Uterus (tissue), 4 donors: ENCODE results near the gene LRRC58. TPM values are rescaled to one million over a fixed set of nuclear protein-coding genes. Genes with fewer than 3 reads are reported as not detected.

Experiments used
- DNase-seq, 2 donors: peaks; one replicate each; pipeline ENCODE4 v3.0.0-alpha.2; 2019 to 2020
- H3K27ac ChIP-seq, 2 donors: fragments of 200-600 bp; sonication (generic); 1 replicate in 1 of 2; 2 replicates in 1 of 2; pipeline ENCODE4 v1.5.1; 2016 to 2018
- H3K27me3 ChIP-seq, 2 donors: fragments of 200-600 bp; sonication (generic); one replicate each; pipeline ENCODE4 v1.5.1; 2018 to 2019; ENCODE audit warnings: control low read depth in 1 of 2
- H3K36me3 ChIP-seq, 2 donors: fragments of 200-600 bp; sonication (generic); one replicate each; pipeline ENCODE4 v1.5.1; 2019; ENCODE audit warnings: control low read depth in 1 of 2
- H3K4me1 ChIP-seq, 2 donors: fragments of 200-600 bp; sonication (generic); one replicate each; pipeline ENCODE4 v1.5.1; 2018 to 2019; ENCODE audit warnings: control low read depth in 1 of 2
- H3K4me3 ChIP-seq, 2 donors: fragments of 200-600 bp; sonication (generic); 1 replicate in 1 of 2; 2 replicates in 1 of 2; pipeline ENCODE4 v1.5.1; 2018 to 2019; ENCODE audit warnings: mild to moderate bottlenecking in 1 of 2
- H3K9me3 ChIP-seq, 2 donors: fragments of 200-600 bp; sonication (generic); one replicate each; pipeline ENCODE4 v1.5.1; 2019; ENCODE audit warnings: control low read depth in 1 of 2
- CTCF ChIP-seq, 4 experiments: fragments of 200-600 bp in 2 of 4; fragments of 450-650 bp in 2 of 4; sonication (generic) in 2 of 4; IDR thresholded peaks; one replicate each; pipeline ENCODE4 v1.5.1; 2016 to 2019; ENCODE audit warnings: antibody characterized with exemption in 4 of 4, mild to moderate bottlenecking in 2 of 4, moderate library complexity in 1 of 4
- POLR2A ChIP-seq, 2 donors: fragments of 450-650 bp; IDR thresholded peaks; one replicate each; pipeline ENCODE4 v1.6.1; 2016; ENCODE audit warnings: antibody characterized with exemption in 2 of 2, mild to moderate bottlenecking in 1 of 2, moderate library complexity in 1 of 2
- intact Hi-C: fragments of 100-400 bp; cut with DNase I; formaldehyde crosslinking; loops from one replicate; pipeline ENCODE4 v1.15.1; 2023; ENCODE audit warnings: low total_unique reads
- total RNA-seq, 4 donors: library from RNA; depleted of rRNA in 3 of 4; stranded (reverse); fragments of >200 nt in 3 of 4; gene quantifications; one replicate each; pipeline versions ENCODE4 v1.1.0 to v1.2.4, GENCODE V29; 2014 to 2023
- donor health status: DM: yes; HTN: yes; CAD: no.

LRRC58 gene
- total RNA-seq, 4 donors from 2014 or later, result 19.1 to 78.1 (median 35.8) TPM

- no peaks in the 10 kb centered on the region for H3K27me3 ChIP-seq
- DNase-seq, result no peak
- no peak overlapping the region for H3K27ac ChIP-seq
- TF ChIP-seq POLR2A (IDR thresholded peaks at IDR 0.05) (no peak), CTCF (IDR thresholded peaks at IDR 0.05) (no peak)
- intact Hi-C loops, result no loop called here
- peaks cover 0 to 5% of the 10 kb centered on the region in 2 donors for H3K9me3 ChIP-seq
- no peak overlapping the region for H3K4me3 ChIP-seq
- H3K36me3 ChIP-seq, result no peaks in the 10 kb centered on the region
- H3K4me1 ChIP-seq, result no peaks in the 10 kb centered on the region
Measured at GRCh38 chr3:120344349-120344748, 4.8 kb downstream of the LRRC58 start.

- H3K36me3 ChIP-seq, result no peaks in the 10 kb centered on the region
- TF ChIP-seq POLR2A (IDR thresholded peaks at IDR 0.05), result no peak
- no peak for TF ChIP-seq CTCF (IDR thresholded peaks at IDR 0.05)
- H3K27ac ChIP-seq, result no peak overlapping the region
- no peak for DNase-seq
- intact Hi-C loops, result no loop called here
- H3K4me3 ChIP-seq, result no peak overlapping the region
- no peaks in the 10 kb centered on the region for H3K27me3 ChIP-seq
- H3K9me3 ChIP-seq, result peaks cover 0 to 7% of the 10 kb centered on the region in 2 donors
- no peaks in the 10 kb centered on the region for H3K4me1 ChIP-seq
Measured at GRCh38 chr3:120341658-120342346, 7.4 kb downstream of the LRRC58 start.

- no peak overlapping the region for H3K4me3 ChIP-seq
- intact Hi-C loops, result no loop called here
- H3K27ac ChIP-seq, result no peak overlapping the region
- no peak for DNase-seq
- no peaks in the 10 kb centered on the region for H3K27me3 ChIP-seq
- no peaks in the 10 kb centered on the region for H3K4me1 ChIP-seq
- TF ChIP-seq CTCF (IDR thresholded peaks at IDR 0.05), result no peak
- TF ChIP-seq POLR2A (IDR thresholded peaks at IDR 0.05), result no peak
- H3K36me3 ChIP-seq, result no peaks in the 10 kb centered on the region
- peaks cover 0 to 7% of the 10 kb centered on the region in 2 donors for H3K9me3 ChIP-seq
Measured at GRCh38 chr3:120339362-120339761, 9.8 kb downstream of the LRRC58 start.

GRCh38 chr3:120338517-120338916, 10.6 kb downstream of the LRRC58 start:
- Histone ChIP-seq H3K36me3 (no peaks in the 10 kb centered on the region), H3K9me3 (peaks cover 0 to 7% of the 10 kb centered on the region in 2 donors), H3K27me3 (no peaks in the 10 kb centered on the region), H3K4me1 (no peaks in the 10 kb centered on the region), H3K27ac (no peak overlapping the region), H3K4me3 (no peak overlapping the region)
- DNase-seq, result no peak
- intact Hi-C loops, result no loop called here
- TF ChIP-seq POLR2A (IDR thresholded peaks at IDR 0.05), result no peak
- no peak for TF ChIP-seq CTCF (IDR thresholded peaks at IDR 0.05)

- intact Hi-C loops, result no loop called here
- no peak for TF ChIP-seq CTCF (IDR thresholded peaks at IDR 0.05)
- TF ChIP-seq POLR2A (IDR thresholded peaks at IDR 0.05), result no peak
- Histone ChIP-seq H3K4me3 (no peak overlapping the region), H3K36me3 (no peaks in the 10 kb centered on the region), H3K27ac (no peak overlapping the region), H3K9me3 (no peaks in the 10 kb centered on the region), H3K4me1 (no peaks in the 10 kb centered on the region), H3K27me3 (no peaks in the 10 kb centered on the region)
- DNase-seq, result no peak
Measured at GRCh38 chr3:120332646-120333045, 16.5 kb downstream of the LRRC58 start.
